Small intestine (tissue), 7 donors: ENCODE data around the gene NPNT. TPM values are rescaled to one million over a fixed set of nuclear protein-coding genes. Genes with fewer than 3 reads are reported as not detected.
A peak's percentile ranks its signal among the peaks of the same experiment; 100 is the strongest.

Experiments used
- DNase-seq, 2 donors: peaks; one replicate each; pipeline versions ENCODE4 v3.0.0 to v3.0.0-alpha.2; 2013
- FAIRE-seq: peaks from 2 replicates; lab custom pipeline; 2012; peaks lifted over from hg19 to GRCh38; lab: Jason Lieb, UNC
- H3K27ac ChIP-seq, 3 donors: one replicate each; pipeline ENCODE4 v1.5.1; 2013; ENCODE audit warnings: low read length in 2 of 3, mild to moderate bottlenecking in 2 of 3, control low read depth in 1 of 3, inconsistent platforms in 1 of 3, low read depth in 1 of 3, moderate library complexity in 1 of 3
- H3K27me3 ChIP-seq, 3 donors: one replicate each; pipeline ENCODE4 v1.6.1; 2013; ENCODE audit warnings: low read length in 3 of 3, inconsistent platforms in 1 of 3; ENCODE audit not compliant: control insufficient read depth in 3 of 3, insufficient read depth in 3 of 3
- H3K36me3 ChIP-seq, 3 donors: one replicate each; pipeline ENCODE4 v1.6.1; 2013; ENCODE audit warnings: low read length in 3 of 3, inconsistent platforms in 1 of 3, low read depth in 1 of 3, mild to moderate bottlenecking in 1 of 3, moderate library complexity in 1 of 3; ENCODE audit not compliant: control insufficient read depth in 3 of 3, insufficient read depth in 2 of 3
- H3K4me1 ChIP-seq, 3 donors: one replicate each; pipeline ENCODE4 v1.6.1; 2013; ENCODE audit warnings: low read length in 2 of 3, inconsistent platforms in 1 of 3, low read depth in 1 of 3, mild to moderate bottlenecking in 1 of 3, moderate library complexity in 1 of 3; ENCODE audit not compliant: control insufficient read depth in 3 of 3, insufficient read depth in 2 of 3
- H3K4me3 ChIP-seq, 3 donors: one replicate each; pipeline ENCODE4 v1.5.1; 2013; ENCODE audit warnings: low read length in 3 of 3, control low read depth in 1 of 3, inconsistent platforms in 1 of 3, low read depth in 1 of 3, mild to moderate bottlenecking in 1 of 3, moderate library complexity in 1 of 3
- H3K9me3 ChIP-seq, 2 donors: one replicate each; pipeline ENCODE4 v1.6.1; 2013; ENCODE audit warnings: low read depth in 1 of 2, low read length in 1 of 2; ENCODE audit not compliant: control insufficient read depth in 2 of 2, insufficient read depth in 1 of 2
- WGBS, 3 donors: extraction: QIAGEN DNeasy Blood & Tissue Kit; methylation state at CpG; one replicate each; pipeline ENCODE4 v1.1.7; 2013; 5-methylcytosine and 5-hydroxymethylcytosine counted together
- polyA plus RNA-seq, 4 donors: library from polyadenylated mRNA; stranded (reverse) in 3 of 4; unstranded in 1 of 4; fragments of 200-250 nt in 3 of 4; fragments of 120-200 nt in 1 of 4; gene quantifications; one replicate each; pipeline versions ENCODE4 v1.2.1 to v1.2.3, GENCODE V29; 2013
- donor health status: healthy with polysubstance abuse.
- donor health status: control.
- donor health status: control.
- donor health status: Bipolar disorder and iron deficiency.
- donor health status: healthy.

Gene NPNT
- polyA plus RNA-seq, 4 donors: 28.9 to 206 (median 113) TPM

GRCh38 chr4:105950701-105951100 is 55.4 kb downstream of the NPNT start:
- H3K27ac ChIP-seq: no peak overlapping the region
- 86 to 96% (median 90%) methylated on average over 5 of the region's 5 CpGs for WGBS, 3 donors
- peaks cover 0 to 11% of the 10 kb centered on the region in 2 donors for H3K9me3 ChIP-seq
- H3K27me3 ChIP-seq: no peaks in the 10 kb centered on the region
- FAIRE-seq (no peak), DNase-seq (no peak)
- no peak overlapping the region for H3K4me3 ChIP-seq
- peaks cover 0 to 4% (median 0%) of the 10 kb centered on the region in 3 donors for H3K4me1 ChIP-seq
- peaks cover 0 to 17% (median 3%) of the 10 kb centered on the region in 3 donors for H3K36me3 ChIP-seq

GRCh38 chr4:105951198-105951597 is 55.9 kb downstream of the NPNT start:
- H3K4me1 ChIP-seq: peaks cover 0 to 4% (median 0%) of the 10 kb centered on the region in 3 donors
- FAIRE-seq (no peak), DNase-seq (peak in 1 of 2 donors; percentile 51)
- 52 to 61% (median 58%) methylated on average over 3 of the region's 3 CpGs for WGBS, 3 donors
- no peak overlapping the region for H3K27ac ChIP-seq
- peaks cover 0 to 8% of the 10 kb centered on the region in 2 donors for H3K9me3 ChIP-seq
- no peaks in the 10 kb centered on the region for H3K27me3 ChIP-seq
- H3K36me3 ChIP-seq: peaks cover 0 to 17% (median 3%) of the 10 kb centered on the region in 3 donors
- H3K4me3 ChIP-seq: no peak overlapping the region

- Histone ChIP-seq H3K4me3 (no peak overlapping the region), H3K27ac (no peak overlapping the region), H3K4me1 (peaks cover 0 to 4% (median 0%) of the 10 kb centered on the region in 3 donors), H3K9me3 (no peaks in the 10 kb centered on the region), H3K27me3 (no peaks in the 10 kb centered on the region), H3K36me3 (peaks cover 0 to 17% (median 3%) of the 10 kb centered on the region in 3 donors)
- 83 to 96% (median 84%) methylated on average over 3 of the region's 3 CpGs for WGBS, 3 donors
- DNase-seq (no peak), FAIRE-seq (no peak)
These were observed 57.3 kb downstream of the NPNT start for GRCh38 chr4:105952591-105952990.

GRCh38 chr4:105956569-105956968 is 61.3 kb downstream of the NPNT start:
- FAIRE-seq: no peak
- Histone ChIP-seq H3K9me3 (no peaks in the 10 kb centered on the region), H3K4me1 (no peaks in the 10 kb centered on the region), H3K27me3 (no peaks in the 10 kb centered on the region), H3K27ac (no peak overlapping the region), H3K4me3 (no peak overlapping the region), H3K36me3 (peaks cover 0 to 12% (median 6%) of the 10 kb centered on the region in 3 donors)
- DNase-seq: no peak
- WGBS, 3 donors: 53 to 77% (median 59%) methylated on average over 4 of the region's 4 CpGs

GRCh38 chr4:105957680-105958079 is 62.4 kb downstream of the NPNT start:
- no peak overlapping the region for H3K4me3 ChIP-seq
- no peaks in the 10 kb centered on the region for H3K9me3 ChIP-seq
- DNase-seq (no peak), FAIRE-seq (no peak)
- no peaks in the 10 kb centered on the region for H3K27me3 ChIP-seq
- WGBS, 3 donors: 72 to 75% (median 74%) methylated on average over 4 of the region's 4 CpGs
- peaks cover 0 to 10% (median 6%) of the 10 kb centered on the region in 3 donors for H3K36me3 ChIP-seq
- H3K4me1 ChIP-seq: no peaks in the 10 kb centered on the region
- H3K27ac ChIP-seq: no peak overlapping the region

GRCh38 chr4:105963461-105964400 is 68.5 kb downstream of the NPNT start:
- H3K27me3 ChIP-seq: no peaks in the 10 kb centered on the region
- H3K27ac ChIP-seq: peak overlapping the region in 1 of 3 donors; percentile 67
- H3K36me3 ChIP-seq: peaks cover 3 to 7% (median 3%) of the 10 kb centered on the region in 3 donors
- no peaks in the 10 kb centered on the region for H3K9me3 ChIP-seq
- 85 to 93% (median 88%) methylated on average over 3 of the region's 3 CpGs for WGBS, 3 donors
- DNase-seq (peak; percentile 67 to 87), FAIRE-seq (no peak)
- peaks cover 0 to 9% (median 3%) of the 10 kb centered on the region in 3 donors for H3K4me1 ChIP-seq
- H3K4me3 ChIP-seq: no peak overlapping the region

- Histone ChIP-seq H3K4me3 (no peak overlapping the region), H3K27me3 (no peaks in the 10 kb centered on the region), H3K9me3 (no peaks in the 10 kb centered on the region), H3K27ac (no peak overlapping the region), H3K36me3 (peaks cover 3 to 4% (median 3%) of the 10 kb centered on the region in 3 donors), H3K4me1 (peaks cover 0 to 9% (median 3%) of the 10 kb centered on the region in 3 donors)
- DNase-seq: no peak
- 68 to 74% (median 71%) methylated on average over 6 of the region's 6 CpGs for WGBS, 3 donors
- no peak for FAIRE-seq
These were observed 70.0 kb downstream of the NPNT start for GRCh38 chr4:105965183-105965800.

- H3K27me3 ChIP-seq: no peaks in the 10 kb centered on the region
- FAIRE-seq: no peak
- peaks cover under 1 to 4% (median 3%) of the 10 kb centered on the region in 3 donors for H3K36me3 ChIP-seq
- H3K27ac ChIP-seq: no peak overlapping the region
- no peak for DNase-seq
- no peak overlapping the region for H3K4me3 ChIP-seq
- H3K9me3 ChIP-seq: no peaks in the 10 kb centered on the region
- H3K4me1 ChIP-seq: peaks cover 0 to 14% (median 3%) of the 10 kb centered on the region in 3 donors
These were observed 70.8 kb downstream of the NPNT start for GRCh38 chr4:105966051-105966450.
